ENCODE results near the gene PRPF40A. TPM values are rescaled to one million over a fixed set of nuclear protein-coding genes. Genes with fewer than 3 reads are reported as not detected.

The PRPF40A gene
- polyA plus RNA-seq: 85.9 to 121 TPM (median 104 TPM) in 3 replicates
- polyA plus RNA-seq (2011; ENCODE audit: low read depth): 196 TPM
- polyA plus RNA-seq (2011; cell fraction: cytosol; rRNA removed): 66.0 and 102 TPM in 2 replicates
- polyA plus RNA-seq (2011; cell fraction: nucleus; rRNA removed): 125 and 128 TPM in 2 replicates
- 57.4 and 75.8 TPM in 2 replicates for polyA plus RNA-seq (2012; ENCODE audit: low replicate concordance)
- 287 to 471 TPM (median 376 TPM) in 3 replicates for polyA minus RNA-seq
- 90.9 TPM for polyA minus RNA-seq (2011; cell fraction: cytosol; rRNA and poly(A)+ RNA removed)
- 123 and 182 TPM in 2 replicates for polyA minus RNA-seq (2011; cell fraction: nucleus; rRNA and poly(A)+ RNA removed)

DNA sequence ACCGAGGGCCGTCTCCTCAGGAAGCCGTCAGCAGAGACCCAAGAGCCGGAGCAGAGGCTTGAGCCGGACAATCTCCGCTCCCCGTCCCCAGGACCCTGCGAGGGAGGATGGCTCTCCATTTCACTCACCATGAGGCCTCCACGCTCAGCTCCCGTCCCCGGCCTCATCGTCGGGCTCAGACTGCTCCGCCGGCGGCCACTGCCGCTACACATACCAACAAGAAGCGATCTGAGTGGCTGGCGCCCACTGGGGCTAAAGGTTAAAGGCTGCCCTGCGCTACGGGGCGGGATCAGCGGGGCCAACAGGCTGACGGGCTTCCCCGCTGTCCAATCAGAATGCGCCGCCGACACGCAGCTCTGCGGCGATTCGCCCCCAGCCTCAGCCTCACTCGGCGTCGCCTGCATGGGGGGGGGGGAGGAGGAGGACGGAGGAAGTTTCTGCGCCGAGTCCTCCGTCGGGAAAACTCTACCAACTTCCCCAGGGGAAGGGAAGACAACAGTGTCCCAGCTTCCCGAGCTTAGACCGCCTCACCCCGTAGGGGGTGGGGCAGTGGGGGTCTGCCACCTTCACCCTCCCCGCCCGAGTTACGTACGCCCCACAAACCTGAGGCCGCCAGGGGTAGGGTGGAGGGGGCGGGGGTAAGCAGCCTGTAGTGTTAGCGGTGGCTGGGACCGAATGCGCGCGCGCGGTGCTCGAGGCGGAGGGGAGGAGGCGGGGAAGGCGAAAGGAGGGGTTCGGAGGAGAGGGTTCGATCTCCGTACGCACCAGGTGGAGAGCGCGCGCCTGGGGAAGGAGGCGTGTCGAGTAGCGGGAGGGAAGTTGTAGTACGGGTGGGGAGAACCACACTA is at the start of gene PRPF40A:
PRPF40A (minus strand) TSS at position 234 of the 848 bp plus-strand sequence; CDS start at position 212, 22 bp downstream.
- dilution Hi-C loops (cut with MboI; ENCODE audit: extremely low pct_ligation_motif_present, low sequenced_read_pairs): no loop called here
- H3K4me2 ChIP-seq (ENCODE audit: control insufficient read depth, extremely low read depth, insufficient read depth, low read depth, low read length): peak within 1 kb of the TSS; percentile 94
- H3K9me1 ChIP-seq (ENCODE audit: control insufficient read depth, extremely low read depth, insufficient read depth, low read length): no peaks in the 10 kb centered on the region
- peaks cover 3% of the 10 kb centered on the region for H4K20me1 ChIP-seq (ENCODE audit: control insufficient read depth, extremely low read depth, insufficient read depth, low read length)
- peaks cover 1 to 17% of the 10 kb centered on the region in 2 experiments for H3K36me3 ChIP-seq (ENCODE audit: control insufficient read depth in 2 of 2, extremely low read depth in 1 of 2, insufficient read depth in 2 of 2, low read length in 2 of 2)
- H3K27me3 ChIP-seq (ENCODE audit: control insufficient read depth, extremely low read depth, insufficient read depth, low read length): no peaks in the 10 kb centered on the region
- no peak for FAIRE-seq
- H3K9me3 ChIP-seq (ENCODE audit: control insufficient read depth, low read depth, low read length): no peaks in the 10 kb centered on the region
- H3K79me2 ChIP-seq (ENCODE audit: control insufficient read depth, insufficient read depth, low read length): peaks cover 69% of the 10 kb centered on the region
- H2AFZ ChIP-seq (ENCODE audit: control insufficient read depth, low read length): peak within 1 kb of the TSS; percentile 99
- H3K27ac ChIP-seq (ENCODE audit: control insufficient read depth, insufficient read depth, low read length): peak within 1 kb of the TSS; percentile 94
- H3K4me1 ChIP-seq (ENCODE audit: control insufficient read depth, extremely low read depth, insufficient read depth, low read length): peaks cover 17% of the 10 kb centered on the region
- TF ChIP-seq EZH2 (IDR thresholded peaks at IDR 0.05; ENCODE audit: low read length): no peak
- TF ChIP-seq, protein P1, sequence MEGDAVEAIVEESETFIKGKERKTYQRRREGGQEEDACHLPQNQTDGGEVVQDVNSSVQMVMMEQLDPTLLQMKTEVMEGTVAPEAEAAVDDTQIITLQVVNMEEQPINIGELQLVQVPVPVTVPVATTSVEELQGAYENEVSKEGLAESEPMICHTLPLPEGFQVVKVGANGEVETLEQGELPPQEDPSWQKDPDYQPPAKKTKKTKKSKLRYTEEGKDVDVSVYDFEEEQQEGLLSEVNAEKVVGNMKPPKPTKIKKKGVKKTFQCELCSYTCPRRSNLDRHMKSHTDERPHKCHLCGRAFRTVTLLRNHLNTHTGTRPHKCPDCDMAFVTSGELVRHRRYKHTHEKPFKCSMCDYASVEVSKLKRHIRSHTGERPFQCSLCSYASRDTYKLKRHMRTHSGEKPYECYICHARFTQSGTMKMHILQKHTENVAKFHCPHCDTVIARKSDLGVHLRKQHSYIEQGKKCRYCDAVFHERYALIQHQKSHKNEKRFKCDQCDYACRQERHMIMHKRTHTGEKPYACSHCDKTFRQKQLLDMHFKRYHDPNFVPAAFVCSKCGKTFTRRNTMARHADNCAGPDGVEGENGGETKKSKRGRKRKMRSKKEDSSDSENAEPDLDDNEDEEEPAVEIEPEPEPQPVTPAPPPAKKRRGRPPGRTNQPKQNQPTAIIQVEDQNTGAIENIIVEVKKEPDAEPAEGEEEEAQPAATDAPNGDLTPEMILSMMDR (optimal IDR thresholded peaks at IDR 0.05 in 1 of 3, IDR thresholded peaks at IDR 0.05 in 1 of 3, conservative IDR thresholded peaks at IDR 0.05 in 1 of 3; ENCODE audit: extremely low read depth in 1 of 3, insufficient read depth in 2 of 3, low read length in 3 of 3): no peak
- H3K4me3 ChIP-seq (ENCODE audit: control insufficient read depth in 2 of 3, extremely low read depth in 1 of 3, insufficient read depth in 2 of 3, low read depth in 1 of 3, low read length in 3 of 3): peak within 1 kb of the TSS; percentile 68 to 99 (median 98)
- peak within 1 kb of the TSS; percentile 99 for H3K9ac ChIP-seq (ENCODE audit: control insufficient read depth, extremely low read depth, insufficient read depth, low read length)
- DNase-seq (ENCODE audit: low read depth, low spot score): peak; percentile 79

DNA sequence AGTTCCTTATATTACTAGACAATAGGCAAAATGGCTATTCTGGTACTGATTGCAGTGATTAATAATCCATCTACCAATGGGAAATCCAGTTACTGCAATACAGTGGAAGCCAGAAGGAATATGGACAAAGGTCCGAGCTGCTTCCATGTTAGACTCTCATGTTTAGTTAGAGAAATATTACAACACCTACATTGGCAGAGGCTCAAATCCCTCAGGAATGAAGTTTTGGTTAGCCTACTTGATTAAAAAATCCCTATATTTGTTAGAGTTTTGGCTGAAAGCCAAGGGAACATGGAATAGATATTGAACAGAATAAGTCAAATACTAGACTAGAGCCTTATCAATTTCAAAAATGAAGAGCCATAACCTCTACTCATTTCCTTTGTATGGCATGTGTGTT is 49.7 kb upstream of the PRPF40A start:
- no peak for FAIRE-seq

More for the DNA sequence above, 49.7 kb upstream of the PRPF40A start:
- Histone ChIP-seq H3K9ac (ENCODE audit: control insufficient read depth, extremely low read depth, insufficient read depth, low read length) (no peak overlapping the region), H3K27me3 (ENCODE audit: control insufficient read depth, extremely low read depth, insufficient read depth, low read length) (no peaks in the 10 kb centered on the region), H3K9me1 (ENCODE audit: control insufficient read depth, extremely low read depth, insufficient read depth, low read length) (no peaks in the 10 kb centered on the region), H2AFZ (ENCODE audit: control insufficient read depth, low read length) (no peak overlapping the region), H3K79me2 (ENCODE audit: control insufficient read depth, insufficient read depth, low read length) (no peaks in the 10 kb centered on the region), H3K4me2 (ENCODE audit: control insufficient read depth, extremely low read depth, insufficient read depth, low read depth, low read length) (no peak overlapping the region), H3K36me3 (ENCODE audit: control insufficient read depth in 2 of 2, extremely low read depth in 1 of 2, insufficient read depth in 2 of 2, low read length in 2 of 2) (no peaks in the 10 kb centered on the region), H4K20me1 (ENCODE audit: control insufficient read depth, extremely low read depth, insufficient read depth, low read length) (no peaks in the 10 kb centered on the region), H3K27ac (ENCODE audit: control insufficient read depth, insufficient read depth, low read length) (no peak overlapping the region), H3K4me1 (ENCODE audit: control insufficient read depth, extremely low read depth, insufficient read depth, low read length) (no peaks in the 10 kb centered on the region), H3K4me3 (ENCODE audit: control insufficient read depth in 2 of 3, extremely low read depth in 1 of 3, insufficient read depth in 2 of 3, low read depth in 1 of 3, low read length in 3 of 3) (no peak overlapping the region), H3K9me3 (ENCODE audit: control insufficient read depth, low read depth, low read length) (no peaks in the 10 kb centered on the region)
- TF ChIP-seq EZH2 (IDR thresholded peaks at IDR 0.05; ENCODE audit: low read length): no peak
- TF ChIP-seq, protein P1 (optimal IDR thresholded peaks at IDR 0.05 in 1 of 3, IDR thresholded peaks at IDR 0.05 in 1 of 3, conservative IDR thresholded peaks at IDR 0.05 in 1 of 3; ENCODE audit: extremely low read depth in 1 of 3, insufficient read depth in 2 of 3, low read length in 3 of 3): no peak
- dilution Hi-C loops (cut with MboI; ENCODE audit: extremely low pct_ligation_motif_present, low sequenced_read_pairs): no loop called here
- no peak for DNase-seq (ENCODE audit: low read depth, low spot score)

Measured in keratinocyte (primary cell).